CD4-positive, alpha-beta T cell treated with Interferon gamma for 1 hour (primary cell): ENCODE results near the gene RUSC2.
"Not testable (repeated sequence)": the region's sequence is repeated elsewhere in the genome, so short reads cannot be mapped to it uniquely, and the experiment has no call there.

ENCODE experiments used
- DNase-seq: peaks from one replicate; pipeline ENCODE4 v3.0.0-alpha.2; 2020

The RUSC2 gene

GRCh38 chr9:35489313-35490154 lies at the start of gene RUSC2:
Gene RUSC2, plus strand, starts transcription at chr9:35490111. Its CDS starts 56,411 bp downstream, at chr9:35546522.
- DNase-seq, result peak; percentile 61

- DNase-seq, result no peak
Observed at GRCh38 chr9:35446012-35446411, 43.9 kb upstream of the RUSC2 start.

- no peak for DNase-seq
Observed at GRCh38 chr9:35448496-35448895, 41.4 kb upstream of the RUSC2 start.

- DNase-seq, result no peak
Observed at GRCh38 chr9:35452481-35452880, 37.4 kb upstream of the RUSC2 start.

GRCh38 chr9:35453786-35454185 lies 36.1 kb upstream of the RUSC2 start:
- no peak for DNase-seq

- DNase-seq, result no peak
Observed at GRCh38 chr9:35464141-35465025, 25.5 kb upstream of the RUSC2 start.

GRCh38 chr9:35470340-35470739 lies 19.6 kb upstream of the RUSC2 start:
- DNase-seq, result no peak

- DNase-seq, result no peak
Observed at GRCh38 chr9:35470894-35471293, 19.0 kb upstream of the RUSC2 start.

- DNase-seq, result no peak
Observed at GRCh38 chr9:35476596-35476995, 13.3 kb upstream of the RUSC2 start.

GRCh38 chr9:35477211-35477855 lies 12.6 kb upstream of the RUSC2 start:
- DNase-seq, result peak; percentile 33

GRCh38 chr9:35478871-35479270 lies 11.0 kb upstream of the RUSC2 start:
- no peak for DNase-seq

GRCh38 chr9:35481347-35481975 lies 8.4 kb upstream of the RUSC2 start:
- DNase-seq, result no peak

GRCh38 chr9:35482071-35482470 lies 7.8 kb upstream of the RUSC2 start:
- no peak for DNase-seq

GRCh38 chr9:35484406-35484805 lies 5.5 kb upstream of the RUSC2 start:
- no peak for DNase-seq

- DNase-seq, result no peak
Observed at GRCh38 chr9:35487081-35487480, 2.8 kb upstream of the RUSC2 start.

GRCh38 chr9:35488021-35488420 lies 1.9 kb upstream of the RUSC2 start:
- DNase-seq, result no peak

GRCh38 chr9:35488566-35489312 lies 1.2 kb upstream of the RUSC2 start:
- no peak for DNase-seq

- DNase-seq, result no peak
Observed at GRCh38 chr9:35490155-35490909, 421 bp downstream of the RUSC2 start.

- no peak for DNase-seq
Observed at GRCh38 chr9:35490910-35491465, 1.1 kb downstream of the RUSC2 start.

GRCh38 chr9:35493119-35493518 lies 3.2 kb downstream of the RUSC2 start:
- not testable (repeated sequence) for DNase-seq

GRCh38 chr9:35495984-35496383 lies 6.1 kb downstream of the RUSC2 start:
- no peak for DNase-seq
